Stimulated activated CD4-positive, alpha-beta T cell treated with anti-CD3 and anti-CD28 coated beads, TNF-alpha, amount 100 ng/mL, for 48 hours (primary cell): ENCODE data around the gene ATG9B.

ENCODE experiments used
- DNase-seq, 3 donors: peaks; one replicate each; pipeline ENCODE4 v3.0.0-alpha.2; 2020; ENCODE audit warnings: low read depth in 3 of 3

The ATG9B gene

GRCh38 chr7:151000897-151001495 is 23.3 kb downstream of the ATG9B start:
- no peak for DNase-seq

DNA sequence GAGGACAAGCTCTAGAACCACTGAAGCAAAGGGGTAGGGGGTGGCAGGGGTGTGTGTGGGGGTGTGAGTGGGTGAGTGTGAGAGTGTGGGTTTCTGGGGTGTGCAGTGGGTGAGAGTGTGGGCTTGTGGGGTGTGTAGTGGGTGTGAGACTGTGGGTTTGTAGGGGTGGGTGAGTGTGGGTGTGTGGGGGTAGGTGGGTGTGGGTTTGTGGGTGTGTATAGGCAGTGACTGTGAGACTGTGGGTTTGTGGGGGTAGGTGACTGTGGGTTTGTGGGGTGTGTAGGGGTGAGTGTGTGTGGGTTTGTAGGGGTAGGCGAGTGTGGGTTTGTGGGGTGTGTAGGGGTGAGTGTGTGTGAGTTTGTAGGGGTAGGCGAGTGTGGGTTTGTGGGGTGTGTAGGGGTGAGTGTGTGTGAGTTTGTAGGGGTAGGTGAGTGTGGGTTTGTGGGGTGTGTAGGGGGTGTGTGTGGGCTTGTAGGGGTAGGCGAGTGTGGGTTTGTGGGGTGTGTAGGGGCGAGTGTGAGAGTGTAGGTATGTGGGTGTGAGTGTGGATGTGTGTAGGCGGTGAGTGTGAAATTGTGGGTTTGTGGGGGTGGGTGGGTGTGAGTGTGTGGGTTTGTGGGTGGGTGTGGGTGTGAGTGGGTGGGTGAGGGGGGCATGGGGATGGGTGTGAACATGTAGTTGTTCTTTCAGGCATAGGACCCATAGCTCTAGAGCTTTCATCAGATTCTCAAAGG is 24.6 kb downstream of the ATG9B start:
- no peak for DNase-seq

DNA sequence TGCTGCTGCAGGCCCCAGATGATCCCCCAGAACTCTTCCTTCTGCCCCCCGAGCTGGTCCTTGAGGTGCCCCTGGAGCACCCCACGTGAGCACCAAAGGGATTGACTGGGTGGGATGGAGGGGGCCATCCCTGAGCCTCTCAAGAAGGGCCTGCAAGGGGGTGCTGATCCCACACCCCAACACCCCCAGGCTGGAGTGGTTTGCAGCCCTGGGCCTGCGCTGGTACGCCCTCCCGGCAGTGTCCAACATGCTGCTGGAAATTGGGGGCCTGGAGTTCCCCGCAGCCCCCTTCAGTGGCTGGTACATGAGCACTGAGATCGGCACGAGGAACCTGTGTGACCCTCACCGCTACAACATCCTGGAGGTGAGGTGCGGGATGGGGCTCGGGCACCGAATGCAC is 25.3 kb downstream of the ATG9B start:
- no peak for DNase-seq

GRCh38 chr7:150998341-150998740 is 26.0 kb downstream of the ATG9B start:
- DNase-seq = no peak

GRCh38 chr7:150997817-150998216 is 26.5 kb downstream of the ATG9B start:
- DNase-seq = no peak

DNA sequence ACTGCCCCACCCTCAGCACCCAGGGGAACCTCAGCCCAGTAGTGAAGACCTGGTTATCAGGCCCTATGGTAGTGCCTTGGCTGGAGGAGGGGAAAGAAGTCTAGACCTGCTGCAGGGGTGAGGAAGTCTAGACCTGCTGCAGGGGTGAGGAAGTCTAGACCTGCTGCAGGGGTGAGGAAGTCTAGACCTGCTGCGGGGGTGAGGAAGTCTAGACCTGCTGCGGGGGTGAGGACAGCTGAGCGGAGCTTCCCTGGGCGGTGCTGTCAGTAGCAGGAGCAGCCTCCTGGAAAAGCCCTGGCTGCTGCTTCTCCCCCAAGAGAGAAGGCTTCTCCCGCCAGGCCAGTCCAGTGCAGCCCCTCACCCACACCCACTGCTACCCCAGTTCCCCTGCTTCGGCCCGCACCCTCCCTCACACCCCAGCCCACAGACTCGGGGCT is 27.2 kb downstream of the ATG9B start:
- no peak for DNase-seq

DNA sequence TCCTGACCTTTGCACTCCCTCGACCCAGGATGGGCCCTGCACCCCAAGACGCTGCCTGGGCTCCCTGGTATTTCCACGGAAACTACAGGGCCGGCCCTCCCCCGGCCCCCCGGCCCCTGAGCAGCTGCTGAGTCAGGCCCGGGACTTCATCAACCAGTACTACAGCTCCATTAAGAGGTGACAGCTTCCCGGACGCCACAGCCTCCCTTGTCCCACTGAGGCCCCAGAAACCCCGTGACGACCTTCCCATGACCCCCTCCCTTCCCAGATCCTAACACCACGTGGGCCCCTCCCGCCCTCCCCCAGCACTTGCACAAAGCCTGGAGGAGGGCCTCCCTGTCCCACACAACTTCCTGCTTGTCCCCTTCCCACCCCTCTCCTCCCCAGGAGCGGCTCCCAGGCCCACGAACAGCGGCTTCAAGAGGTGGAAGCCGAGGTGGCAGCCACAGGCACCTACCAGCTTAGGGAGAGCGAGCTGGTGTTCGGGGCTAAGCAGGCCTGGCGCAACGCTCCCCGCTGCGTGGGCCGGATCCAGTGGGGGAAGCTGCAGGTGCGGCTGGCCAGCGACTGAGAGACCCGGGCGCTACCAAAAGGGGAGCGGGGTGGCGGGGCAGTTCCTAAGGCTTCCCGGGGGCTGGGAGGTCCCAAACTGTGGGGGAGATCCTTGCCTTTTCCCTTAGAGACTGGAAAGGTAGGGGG is 27.8 kb downstream of the ATG9B start:
- DNase-seq = no peak

DNA sequence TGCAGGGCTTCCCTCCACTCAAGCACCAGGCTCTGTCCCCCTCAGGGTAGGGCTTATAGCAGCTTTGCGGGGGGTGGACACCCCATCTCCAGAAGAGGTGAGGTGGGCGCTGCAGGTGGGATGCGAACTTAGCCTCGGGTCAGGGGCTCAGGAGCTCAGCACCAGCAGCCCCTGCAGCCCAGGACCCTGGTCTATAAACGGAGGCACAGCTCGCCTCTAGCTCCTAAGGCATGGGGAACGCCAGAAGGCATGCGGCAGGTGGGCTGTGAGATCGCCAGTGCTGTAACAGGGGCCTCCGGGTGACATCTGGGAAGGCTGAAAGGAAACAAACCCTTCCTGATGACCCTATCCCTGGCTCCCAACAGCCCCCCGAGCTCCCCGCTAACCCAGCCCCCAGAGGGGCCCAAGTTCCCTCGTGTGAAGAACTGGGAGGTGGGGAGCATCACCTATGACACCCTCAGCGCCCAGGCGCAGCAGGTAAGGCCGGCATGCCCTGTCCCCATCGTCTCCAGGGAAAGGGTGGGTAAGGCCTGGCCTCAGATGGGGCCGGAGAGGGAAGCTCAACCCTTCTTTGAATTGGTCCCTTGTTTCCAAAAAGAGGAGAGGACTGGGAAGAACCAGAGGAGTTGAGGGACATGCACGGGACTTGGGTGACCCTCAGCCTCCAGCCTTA is 29.3 kb downstream of the ATG9B start:
- no peak for DNase-seq

DNA sequence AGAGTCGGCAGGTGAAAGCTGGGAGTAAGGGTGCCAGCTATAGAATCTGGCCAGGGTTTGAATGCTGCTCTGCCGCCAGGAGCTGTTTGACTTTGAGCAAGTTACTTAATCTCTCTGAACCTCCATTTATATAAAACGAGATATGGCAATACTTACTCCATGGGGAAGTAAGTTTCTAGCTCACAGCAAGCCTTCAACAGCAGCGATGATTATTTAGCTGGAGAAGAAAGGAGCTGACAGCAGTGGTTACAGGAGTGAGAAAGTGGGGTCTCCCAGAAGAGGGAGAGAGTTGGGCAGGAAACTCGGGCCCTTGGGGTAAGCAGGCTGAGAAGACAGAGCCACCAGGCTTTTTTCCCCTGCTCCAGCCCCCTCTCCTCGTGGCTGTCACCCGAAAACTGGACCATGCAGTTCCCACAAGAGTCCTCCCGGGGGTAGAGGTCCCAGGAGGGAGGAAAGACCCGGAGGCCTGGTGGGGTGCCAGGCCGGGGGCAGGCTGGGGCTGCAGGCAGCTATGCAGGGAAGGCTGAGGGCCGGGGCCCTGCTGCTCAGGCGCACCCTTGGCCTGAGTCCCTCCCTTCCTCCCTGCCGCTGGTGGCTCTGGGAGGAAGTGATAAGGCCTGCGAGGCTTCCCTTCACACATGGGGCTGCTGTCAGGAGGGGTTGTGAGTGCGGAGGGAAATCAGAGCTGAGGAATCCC is 30.0 kb downstream of the ATG9B start:
- no peak for DNase-seq

- no peak for DNase-seq
Measured at GRCh38 chr7:150993511-150993910, 30.8 kb downstream of the ATG9B start.

- no peak for DNase-seq
Measured at GRCh38 chr7:150992833-150993302, 31.4 kb downstream of the ATG9B start.

DNA sequence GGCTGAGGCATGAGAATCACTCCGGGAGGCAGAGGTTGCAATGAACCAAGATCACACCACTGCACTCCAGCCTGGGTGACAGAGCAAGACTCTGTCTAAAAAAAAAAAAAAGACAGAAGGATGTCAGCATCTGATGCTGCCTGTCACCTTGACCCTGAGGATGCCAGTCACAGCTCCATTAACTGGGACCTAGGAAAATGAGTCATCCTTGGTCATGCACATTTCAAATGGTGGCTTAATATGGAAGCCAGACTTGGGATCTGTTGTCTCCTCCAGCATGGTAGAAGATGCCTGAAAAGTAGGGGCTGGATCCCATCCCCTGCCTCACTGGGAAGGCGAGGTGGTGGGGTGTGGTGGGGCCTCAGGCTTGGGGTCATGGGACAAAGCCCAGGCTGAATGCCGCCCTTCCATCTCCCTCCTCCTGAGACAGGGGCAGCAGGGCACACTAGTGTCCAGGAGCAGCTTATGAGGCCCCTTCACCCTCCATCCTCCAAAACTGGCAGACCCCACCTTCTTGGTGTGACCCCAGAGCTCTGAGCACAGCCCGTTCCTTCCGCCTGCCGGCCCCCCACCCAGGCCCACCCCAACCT is 32.1 kb downstream of the ATG9B start:
- DNase-seq = no peak

DNA sequence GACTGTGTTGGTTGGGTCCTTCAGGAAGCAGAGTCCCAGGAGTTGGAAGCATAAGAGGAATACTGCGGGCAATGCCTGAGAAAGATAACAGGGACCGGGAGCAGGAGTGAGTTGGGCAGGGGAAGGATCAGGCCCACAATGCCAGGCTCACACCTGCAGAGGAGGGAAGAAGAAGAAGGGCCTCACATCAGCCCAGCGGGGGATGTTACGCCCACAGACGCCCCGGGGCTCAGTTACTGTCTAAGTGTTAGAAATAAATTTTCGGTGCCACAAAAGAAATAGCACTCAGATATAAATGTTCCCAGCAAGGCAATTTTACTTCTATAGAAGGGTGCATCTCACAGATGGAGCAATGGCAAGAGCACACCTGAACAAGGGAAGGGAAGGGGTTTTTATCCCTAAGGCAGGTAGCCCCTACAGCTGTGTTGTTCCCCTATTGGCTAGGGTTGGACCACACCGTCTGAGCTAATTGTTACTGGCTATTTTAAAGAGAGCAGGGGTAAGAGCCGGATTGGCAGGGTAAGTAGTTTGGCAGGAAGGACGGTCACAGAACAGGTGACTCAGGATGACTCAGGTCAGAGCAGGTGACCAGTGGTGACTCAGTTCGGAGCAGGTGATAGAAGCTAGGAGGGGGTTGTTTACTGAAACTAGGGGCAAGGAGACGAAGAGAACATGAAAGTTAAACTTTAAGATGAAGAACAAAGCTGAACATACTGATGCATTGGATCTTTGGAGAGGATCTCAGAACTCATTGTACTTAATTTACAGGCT is 33.7 kb downstream of the ATG9B start, which contains the start of gene NOS3:
TSS of gene NOS3 (plus strand) at position 602 of the 771 bp plus-strand sequence. CDS start 2,787 bp downstream, outside the sequence.
- DNase-seq = no peak

GRCh38 chr7:150989456-150989855 is 34.8 kb downstream of the ATG9B start:
- DNase-seq = no peak

- peak in 2 of 3 donors; percentile 46 to 70 for DNase-seq
Measured at GRCh38 chr7:150988230-150989226, 35.8 kb downstream of the ATG9B start.

DNA sequence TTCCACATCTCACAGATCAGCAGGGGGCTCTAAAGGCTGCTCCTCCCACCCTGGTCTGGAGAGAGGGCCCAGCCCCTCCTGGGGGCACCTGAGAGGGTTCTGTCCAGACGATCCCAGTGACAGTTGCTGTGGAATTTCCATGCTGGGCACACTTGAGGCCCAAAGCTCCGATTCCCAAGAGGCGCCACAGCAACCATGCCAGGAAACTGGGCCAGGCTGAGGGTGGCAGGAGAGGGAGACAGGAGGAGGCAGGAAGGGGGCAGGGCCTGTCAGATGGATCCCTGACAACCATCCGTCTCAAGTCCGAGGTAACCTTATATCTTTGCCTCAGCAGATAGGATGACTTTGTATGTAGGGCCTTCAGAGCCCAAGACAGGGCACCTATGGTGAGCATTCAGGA is 37.7 kb downstream of the ATG9B start:
- DNase-seq = no peak

DNA sequence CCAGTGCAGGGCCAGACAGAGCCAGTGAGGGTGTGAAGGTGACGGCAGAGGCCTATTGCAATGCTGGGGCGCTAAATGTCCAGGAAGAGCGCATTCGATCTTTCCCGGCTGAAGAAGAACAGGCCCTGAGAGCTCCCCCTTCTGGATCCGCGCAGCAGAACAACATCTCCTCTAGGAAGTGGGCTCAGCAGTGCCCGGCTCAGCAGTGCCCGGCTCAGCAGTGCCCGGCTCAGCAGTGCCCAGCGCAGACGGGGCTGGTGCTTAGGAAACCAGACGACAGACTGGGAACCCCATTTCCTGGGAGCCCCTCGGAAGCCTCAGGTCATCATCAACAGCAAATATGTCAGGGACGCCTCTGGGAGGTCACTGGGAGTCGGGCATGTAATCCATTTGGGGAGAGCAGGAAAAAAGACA is 38.2 kb downstream of the ATG9B start:
- DNase-seq = no peak

GRCh38 chr7:150983893-150984368 is 40.4 kb downstream of the ATG9B start:
- no peak for DNase-seq

- DNase-seq = no peak
Measured at GRCh38 chr7:150982351-150982750, 41.9 kb downstream of the ATG9B start.
